Ascending aorta (tissue), 2 donors: ENCODE results near the gene HSD17B4. TPM values are rescaled to one million over a fixed set of nuclear protein-coding genes. Genes with fewer than 3 reads are reported as not detected.

Experiments used
- DNase-seq, 2 donors: peaks; one replicate each; pipeline ENCODE4 v3.0.0-alpha.2; 2019; ENCODE audit warnings: low spot score in 2 of 2
- H3K27ac ChIP-seq, 2 donors: fragments of 200-600 bp; sonication (generic); one replicate each; pipeline ENCODE4 v1.5.1; 2016 to 2017; ENCODE audit warnings: mild to moderate bottlenecking in 1 of 2
- H3K27me3 ChIP-seq: fragments of 200-600 bp; sonication (generic); one replicate; pipeline ENCODE4 v1.5.1; 2017
- H3K36me3 ChIP-seq, 2 donors: fragments of 200-600 bp; sonication (generic); one replicate each; pipeline ENCODE4 v1.5.1; 2016
- H3K4me1 ChIP-seq, 2 donors: fragments of 200-600 bp; sonication (generic); one replicate each; pipeline ENCODE4 v1.5.1; 2016 to 2017; ENCODE audit warnings: mild to moderate bottlenecking in 1 of 2
- H3K4me3 ChIP-seq, 2 donors: fragments of 200-600 bp; sonication (generic); one replicate each; pipeline ENCODE4 v1.5.1; 2016 to 2017; ENCODE audit warnings: mild to moderate bottlenecking in 1 of 2
- H3K9me3 ChIP-seq, 2 donors: fragments of 200-600 bp; sonication (generic); one replicate each; pipeline ENCODE4 v1.5.1; 2016
- CTCF ChIP-seq, 3 experiments: fragments of 200-600 bp in 2 of 3; fragments of 450-650 bp in 1 of 3; sonication (generic) in 2 of 3; IDR thresholded peaks; one replicate each; pipeline ENCODE4 v1.5.1; 2016 to 2019; ENCODE audit warnings: antibody characterized with exemption in 3 of 3, mild to moderate bottlenecking in 1 of 3, moderate library complexity in 1 of 3
- intact Hi-C: fragments of 100-400 bp; cut with DNase I; formaldehyde crosslinking; loops from one replicate; pipeline ENCODE4 v1.15.1; 2023
- total RNA-seq: library from RNA; depleted of rRNA; stranded (reverse); fragments of >200 nt; gene quantifications from one replicate; pipeline ENCODE4 v1.1.0, GENCODE V29; 2016

HSD17B4 gene
- total RNA-seq, 1 donor from 2014 or later: 65.0 TPM

GRCh38 chr5:119583684-119584083 lies 131.4 kb downstream of the HSD17B4 start:
- no peak overlapping the region for H3K27ac ChIP-seq
- TF ChIP-seq CTCF (IDR thresholded peaks at IDR 0.05): no peak
- H3K4me1 ChIP-seq: no peaks in the 10 kb centered on the region
- H3K4me3 ChIP-seq: no peak overlapping the region
- intact Hi-C loops: no loop called here
- no peaks in the 10 kb centered on the region for H3K36me3 ChIP-seq
- H3K27me3 ChIP-seq: no peaks in the 10 kb centered on the region
- no peaks in the 10 kb centered on the region for H3K9me3 ChIP-seq
- DNase-seq: no peak

Other genes with a start within 250 kb of the HSD17B4 start
- 3.5 TPM for gene TNFAIP8, start 96.5 kb upstream of the HSD17B4 start, total RNA-seq
- not detected for gene FAM170A, start 177.1 kb downstream of the HSD17B4 start, total RNA-seq